Measurements from ENCODE around the gene RNF208. TPM values are rescaled to one million over a fixed set of nuclear protein-coding genes. Genes with fewer than 3 reads are reported as not detected.
A peak's percentile ranks its signal among the peaks of the same experiment; 100 is the strongest.

RNF208 gene
- total and polyA plus RNA-seq, 2 donors (not counting 3 experiments of a cell fraction or from before 2014, with no cell fraction given) = 1.3 to 4.8 TPM

- ChIA-PET POLR2A (interaction anchor here (0.8 to 1.4 kb wide), 2 partner anchors 27 to 29 kb away, joined by 5 to 7 read pairs; partner anchors contain the start of gene TUBB4B), CTCF (interaction anchor here (0.9 to 1.3 kb wide), 3 partner anchors 15 to 33 kb away, joined by 3 to 9 read pairs (median 3); partner anchors contain the start of gene NELFB)
- peak; percentile 70 for FAIRE-seq
- peak; percentile 46 for DNase-seq (ENCODE audit: low read depth, low spot score)
- Histone ChIP-seq H4K20me1 (replicated peaks; ENCODE audit: control insufficient read depth, extremely low read depth, insufficient read depth, low read length) (no peaks in the 10 kb centered on the region), H3K4me1 (ENCODE audit: control insufficient read depth, extremely low read depth, insufficient read depth, low read length) (peaks cover 22% of the 10 kb centered on the region), H2AFZ (ENCODE audit: low read depth, low read length) (no peak overlapping the region), H3K27me3 (ENCODE audit: control insufficient read depth in 2 of 2, insufficient read depth in 2 of 2, low read length in 2 of 2) (no peaks in the 10 kb centered on the region), H3K9ac (replicated peaks; ENCODE audit: extremely low read depth, insufficient read depth, low read length) (no peak overlapping the region), H3K9me3 (replicated peaks; ENCODE audit: control insufficient read depth, insufficient read depth, low read length) (no peaks in the 10 kb centered on the region), H3K9me1 (replicated peaks; ENCODE audit: control insufficient read depth, extremely low read depth, insufficient read depth, low read length) (no peaks in the 10 kb centered on the region), H3K4me2 (ENCODE audit: insufficient read depth, low read length) (no peak overlapping the region), H3K4me3 (replicated peaks in 1 of 3; ENCODE audit: insufficient read depth in 1 of 3, low read depth in 1 of 3, low read length in 3 of 3) (no peak overlapping the region), H3K27ac (ENCODE audit: insufficient read depth, low read depth, low read length) (peak overlapping the region; percentile 47), H3K36me3 (ENCODE audit: control insufficient read depth in 2 of 2, extremely low read depth in 1 of 2, insufficient read depth in 2 of 2, low read length in 2 of 2) (peaks cover 0 to 35% of the 10 kb centered on the region in 2 experiments), H3K79me2 (ENCODE audit: control insufficient read depth, insufficient read depth, low read length) (no peaks in the 10 kb centered on the region)
- dilution Hi-C loops (cut with MboI; ENCODE audit: extremely low pct_ligation_motif_present, low sequenced_read_pairs) = no loop called here
- intact Hi-C loops (cut with micrococcal nuclease) = loop anchor here (1.0 to 2.0 kb wide), 3 partner anchors 8 to 69 kb away; partner anchors contain the start of genes NELFB, TOR4A and TPRN
- no TSS peak for BruUV-seq (replicated peaks)
- TF ChIP-seq JUN (IDR thresholded peaks at IDR 0.05; ENCODE audit: borderline replicate concordance, insufficient read depth, insufficient read length, low read depth) (no peak), POLR2A (IDR thresholded peaks at IDR 0.05; ENCODE audit: low read depth, low read length) (no peak), MAX (IDR thresholded peaks at IDR 0.05; ENCODE audit: insufficient read depth, insufficient read length) (peak; percentile 68), POLR2AphosphoS5 (IDR thresholded peaks at IDR 0.05; ENCODE audit: insufficient read depth, low read depth, low read length) (peak; percentile 4), FOS (IDR thresholded peaks at IDR 0.05; ENCODE audit: borderline replicate concordance, insufficient read depth, low read length) (no peak)
These were observed 47.3 kb upstream of the RNF208 start for GRCh38 chr9:137269231-137269772.

GRCh38 chr9:137268538-137269201 is 46.6 kb upstream of the RNF208 start:
- CTCF ChIA-PET = interaction anchor here (0.9 to 1.3 kb wide), 3 partner anchors 14 to 32 kb away, joined by 3 to 9 read pairs (median 3); partner anchors contain the start of gene NELFB
- Histone ChIP-seq H3K79me2 (ENCODE audit: control insufficient read depth, insufficient read depth, low read length) (no peaks in the 10 kb centered on the region), H3K27ac (ENCODE audit: insufficient read depth, low read depth, low read length) (peak overlapping the region; percentile 47), H3K4me1 (ENCODE audit: control insufficient read depth, extremely low read depth, insufficient read depth, low read length) (peaks cover 22% of the 10 kb centered on the region), H3K9ac (replicated peaks; ENCODE audit: extremely low read depth, insufficient read depth, low read length) (no peak overlapping the region), H2AFZ (ENCODE audit: low read depth, low read length) (no peak overlapping the region), H3K36me3 (ENCODE audit: control insufficient read depth in 2 of 2, extremely low read depth in 1 of 2, insufficient read depth in 2 of 2, low read length in 2 of 2) (peaks cover 0 to 40% of the 10 kb centered on the region in 2 experiments), H3K9me1 (replicated peaks; ENCODE audit: control insufficient read depth, extremely low read depth, insufficient read depth, low read length) (no peaks in the 10 kb centered on the region), H3K27me3 (ENCODE audit: control insufficient read depth in 2 of 2, insufficient read depth in 2 of 2, low read length in 2 of 2) (no peaks in the 10 kb centered on the region), H4K20me1 (replicated peaks; ENCODE audit: control insufficient read depth, extremely low read depth, insufficient read depth, low read length) (no peaks in the 10 kb centered on the region), H3K4me3 (replicated peaks in 1 of 3; ENCODE audit: insufficient read depth in 1 of 3, low read depth in 1 of 3, low read length in 3 of 3) (no peak overlapping the region), H3K9me3 (replicated peaks; ENCODE audit: control insufficient read depth, insufficient read depth, low read length) (no peaks in the 10 kb centered on the region), H3K4me2 (ENCODE audit: insufficient read depth, low read length) (no peak overlapping the region)
- DNase-seq (ENCODE audit: low read depth, low spot score) (peak; percentile 51), FAIRE-seq (peak; percentile 85)
- intact Hi-C loops (cut with micrococcal nuclease) = loop anchor here (1.0 to 2.0 kb wide), 3 partner anchors 9 to 68 kb away; partner anchors contain the start of genes NELFB, TOR4A and TPRN
- TF ChIP-seq GATA2 (IDR thresholded peaks at IDR 0.05; ENCODE audit: insufficient read depth, insufficient read length, low read depth, low read length) = no peak
- TF ChIP-seq POLR2AphosphoS5 (IDR thresholded peaks at IDR 0.05; ENCODE audit: insufficient read depth, low read depth, low read length) = peak; percentile 57
- dilution Hi-C loops (cut with MboI; ENCODE audit: extremely low pct_ligation_motif_present, low sequenced_read_pairs) = no loop called here
- POLR2A ChIA-PET = interaction anchor here (0.8 to 1.4 kb wide), 2 partner anchors 26 to 28 kb away, joined by 5 to 7 read pairs; partner anchors contain the start of gene TUBB4B
- BruUV-seq (replicated peaks) = TSS peak; percentile 37

All from endothelial cell of umbilical vein (primary cell).